ENCODE data around the gene DCST2.
"Not testable (repeated sequence)": the region's sequence is repeated elsewhere in the genome, so short reads cannot be mapped to it uniquely, and the experiment has no call there.

DNA sequence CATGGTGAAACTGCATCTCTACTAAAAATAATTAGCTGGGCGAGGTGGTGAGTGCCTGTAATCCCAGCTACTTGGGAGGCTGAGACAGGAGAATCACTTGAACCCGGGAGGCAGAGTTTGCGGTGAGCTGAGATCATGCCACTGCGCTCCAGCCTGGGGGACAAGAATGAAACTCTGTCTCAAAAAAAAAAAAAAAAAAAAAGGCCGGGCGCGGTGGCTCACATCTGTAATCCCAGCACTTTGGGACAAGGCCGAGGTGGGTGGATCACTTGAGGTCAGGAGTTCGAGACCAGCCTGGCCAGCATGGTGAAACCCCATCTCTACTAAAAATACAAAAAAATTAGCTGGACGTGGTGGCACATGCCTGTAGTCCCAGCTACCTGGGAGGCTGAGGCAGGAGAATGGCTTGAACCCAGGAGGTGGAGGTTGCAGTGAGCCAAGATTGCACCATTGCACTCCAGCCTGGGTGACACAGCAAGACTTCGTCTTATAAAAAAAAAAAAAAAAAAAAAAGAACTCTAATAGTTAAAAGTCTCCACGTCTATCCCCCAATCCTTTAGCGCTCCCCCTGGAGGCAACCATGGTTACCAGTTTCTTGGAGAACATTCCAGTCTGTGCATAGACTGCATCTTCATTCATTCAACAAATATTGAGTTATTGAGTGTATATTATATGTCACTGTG, 38.1 kb downstream of the DCST2 start:
- not testable (repeated sequence) for TF ChIP-seq EZH2 (IDR thresholded peaks at IDR 0.05; ENCODE audit: borderline replicate concordance, low read depth, low read length, severe bottlenecking); POLR2A (IDR thresholded peaks at IDR 0.05; ENCODE audit: low read depth, low read length); POLR2AphosphoS5 (IDR thresholded peaks at IDR 0.05; ENCODE audit: insufficient read depth, low read depth, low read length); JUN (IDR thresholded peaks at IDR 0.05; ENCODE audit: borderline replicate concordance, insufficient read depth, insufficient read length, low read depth); MYC (IDR thresholded peaks at IDR 0.05; ENCODE audit: low read depth, low read length); FOS (IDR thresholded peaks at IDR 0.05; ENCODE audit: borderline replicate concordance, insufficient read depth, low read length)
- TF ChIP-seq, protein P1, sequence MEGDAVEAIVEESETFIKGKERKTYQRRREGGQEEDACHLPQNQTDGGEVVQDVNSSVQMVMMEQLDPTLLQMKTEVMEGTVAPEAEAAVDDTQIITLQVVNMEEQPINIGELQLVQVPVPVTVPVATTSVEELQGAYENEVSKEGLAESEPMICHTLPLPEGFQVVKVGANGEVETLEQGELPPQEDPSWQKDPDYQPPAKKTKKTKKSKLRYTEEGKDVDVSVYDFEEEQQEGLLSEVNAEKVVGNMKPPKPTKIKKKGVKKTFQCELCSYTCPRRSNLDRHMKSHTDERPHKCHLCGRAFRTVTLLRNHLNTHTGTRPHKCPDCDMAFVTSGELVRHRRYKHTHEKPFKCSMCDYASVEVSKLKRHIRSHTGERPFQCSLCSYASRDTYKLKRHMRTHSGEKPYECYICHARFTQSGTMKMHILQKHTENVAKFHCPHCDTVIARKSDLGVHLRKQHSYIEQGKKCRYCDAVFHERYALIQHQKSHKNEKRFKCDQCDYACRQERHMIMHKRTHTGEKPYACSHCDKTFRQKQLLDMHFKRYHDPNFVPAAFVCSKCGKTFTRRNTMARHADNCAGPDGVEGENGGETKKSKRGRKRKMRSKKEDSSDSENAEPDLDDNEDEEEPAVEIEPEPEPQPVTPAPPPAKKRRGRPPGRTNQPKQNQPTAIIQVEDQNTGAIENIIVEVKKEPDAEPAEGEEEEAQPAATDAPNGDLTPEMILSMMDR (IDR thresholded peaks at IDR 0.05; ENCODE audit: extremely low read depth in 1 of 2, insufficient read depth in 1 of 2, low read depth in 1 of 2, low read length in 2 of 2), result peak; percentile 34 to 36
- TF ChIP-seq, protein P2, sequence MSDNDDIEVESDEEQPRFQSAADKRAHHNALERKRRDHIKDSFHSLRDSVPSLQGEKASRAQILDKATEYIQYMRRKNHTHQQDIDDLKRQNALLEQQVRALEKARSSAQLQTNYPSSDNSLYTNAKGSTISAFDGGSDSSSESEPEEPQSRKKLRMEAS (IDR thresholded peaks at IDR 0.05; ENCODE audit: insufficient read depth, insufficient read length), result not testable (repeated sequence)

Data from endothelial cell of umbilical vein (primary cell).